Right atrium auricular region (tissue), 2 donors: Measurements from ENCODE around the gene PLD1. TPM values are rescaled to one million over a fixed set of nuclear protein-coding genes. Genes with fewer than 3 reads are reported as not detected.
"Not testable (repeated sequence)": the region's sequence is repeated elsewhere in the genome, so short reads cannot be mapped to it uniquely, and the experiment has no call there.

ENCODE experiments used
- DNase-seq: peaks from one replicate; pipeline ENCODE4 v3.0.0-alpha.2; 2019; ENCODE audit warnings: low spot score
- H3K27ac ChIP-seq, 2 donors: fragments of 200-600 bp; sonication (generic); 1 replicate in 1 of 2; 2 replicates in 1 of 2; pipeline ENCODE4 v1.5.1; 2016 to 2019
- H3K27me3 ChIP-seq, 2 donors: fragments of 200-600 bp; sonication (generic); one replicate each; pipeline versions ENCODE4 v1.5.1 to v1.6.0; 2017 to 2019
- H3K36me3 ChIP-seq: fragments of 200-600 bp; sonication (generic); one replicate; pipeline ENCODE4 v1.5.1; 2016
- H3K4me1 ChIP-seq, 2 donors: fragments of 200-600 bp; sonication (generic); one replicate each; pipeline versions ENCODE4 v1.5.1 to v1.6.0; 2017 to 2019
- H3K4me3 ChIP-seq, 2 donors: fragments of 200-600 bp; sonication (generic); 1 replicate in 1 of 2; 2 replicates in 1 of 2; pipeline ENCODE4 v1.5.1; 2017 to 2019; ENCODE audit warnings: mild to moderate bottlenecking in 1 of 2, moderate library complexity in 1 of 2
- H3K9me3 ChIP-seq, 2 donors: fragments of 200-600 bp; sonication (generic); one replicate each; pipeline ENCODE4 v1.5.1; 2019
- total RNA-seq, 2 donors: library from RNA; depleted of rRNA; stranded (reverse); fragments of >200 nt; gene quantifications; one replicate each; pipeline ENCODE4 v1.1.0, GENCODE V29; 2016
- TF ChIP-seq, protein P1 (sequence below), 2 donors: fragments of 200-600 bp; sonication (generic); IDR thresholded peaks; one replicate each; pipeline ENCODE4 v1.5.1; 2019; ENCODE audit warnings: antibody characterized with exemption in 2 of 2

Gene PLD1
- total RNA-seq, 2 donors from 2014 or later = 64.5 to 111 TPM

DNA sequence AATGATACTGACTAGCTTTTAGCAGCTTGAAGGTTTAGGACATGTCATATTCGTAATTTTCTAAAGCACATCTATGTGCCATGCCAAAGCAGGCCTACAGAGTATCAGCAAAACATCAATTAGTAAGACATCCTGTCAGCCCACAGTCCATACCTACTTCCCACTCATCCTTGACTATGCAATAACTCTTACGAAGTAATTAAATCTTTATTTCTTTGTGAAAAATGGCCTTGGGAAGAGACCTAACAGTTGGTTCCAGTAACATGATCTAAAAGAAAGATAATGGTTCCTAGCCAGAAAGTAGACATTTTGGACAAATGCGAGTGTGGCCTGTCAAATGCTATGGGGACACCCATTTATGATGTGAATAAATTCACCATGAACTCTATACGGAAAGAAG lies 177.5 kb downstream of the PLD1 start:
- Histone ChIP-seq H3K27me3 (no peaks in the 10 kb centered on the region), H3K4me1 (no peaks in the 10 kb centered on the region), H3K36me3 (peaks cover 10% of the 10 kb centered on the region), H3K27ac (no peak overlapping the region), H3K4me3 (no peak overlapping the region), H3K9me3 (no peaks in the 10 kb centered on the region)
- no peak for DNase-seq
- TF ChIP-seq, protein P1, sequence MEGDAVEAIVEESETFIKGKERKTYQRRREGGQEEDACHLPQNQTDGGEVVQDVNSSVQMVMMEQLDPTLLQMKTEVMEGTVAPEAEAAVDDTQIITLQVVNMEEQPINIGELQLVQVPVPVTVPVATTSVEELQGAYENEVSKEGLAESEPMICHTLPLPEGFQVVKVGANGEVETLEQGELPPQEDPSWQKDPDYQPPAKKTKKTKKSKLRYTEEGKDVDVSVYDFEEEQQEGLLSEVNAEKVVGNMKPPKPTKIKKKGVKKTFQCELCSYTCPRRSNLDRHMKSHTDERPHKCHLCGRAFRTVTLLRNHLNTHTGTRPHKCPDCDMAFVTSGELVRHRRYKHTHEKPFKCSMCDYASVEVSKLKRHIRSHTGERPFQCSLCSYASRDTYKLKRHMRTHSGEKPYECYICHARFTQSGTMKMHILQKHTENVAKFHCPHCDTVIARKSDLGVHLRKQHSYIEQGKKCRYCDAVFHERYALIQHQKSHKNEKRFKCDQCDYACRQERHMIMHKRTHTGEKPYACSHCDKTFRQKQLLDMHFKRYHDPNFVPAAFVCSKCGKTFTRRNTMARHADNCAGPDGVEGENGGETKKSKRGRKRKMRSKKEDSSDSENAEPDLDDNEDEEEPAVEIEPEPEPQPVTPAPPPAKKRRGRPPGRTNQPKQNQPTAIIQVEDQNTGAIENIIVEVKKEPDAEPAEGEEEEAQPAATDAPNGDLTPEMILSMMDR (IDR thresholded peaks at IDR 0.05) = no peak

DNA sequence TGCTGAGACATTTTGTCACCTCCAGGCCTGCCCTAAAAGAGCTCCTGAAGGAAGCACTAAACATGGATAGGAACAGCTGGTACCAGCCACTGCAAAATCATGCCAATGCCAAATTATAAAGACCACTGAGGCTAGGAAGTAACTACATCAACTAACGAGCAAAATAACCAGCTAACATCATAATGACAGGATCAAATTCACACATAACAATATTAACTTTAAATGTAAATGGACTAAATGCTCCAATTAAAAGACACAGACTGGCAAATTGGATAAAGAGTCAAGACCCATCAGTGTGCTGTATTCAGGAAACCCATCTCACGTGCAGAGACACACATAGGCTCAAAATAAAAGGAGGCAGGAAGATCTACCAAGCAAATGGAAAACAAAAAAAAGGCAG lies 183.5 kb downstream of the PLD1 start:
- not testable (repeated sequence) for H3K9me3 ChIP-seq, H3K27me3 ChIP-seq, H3K4me1 ChIP-seq, H3K27ac ChIP-seq, DNase-seq, H3K4me3 ChIP-seq, H3K36me3 ChIP-seq

DNA sequence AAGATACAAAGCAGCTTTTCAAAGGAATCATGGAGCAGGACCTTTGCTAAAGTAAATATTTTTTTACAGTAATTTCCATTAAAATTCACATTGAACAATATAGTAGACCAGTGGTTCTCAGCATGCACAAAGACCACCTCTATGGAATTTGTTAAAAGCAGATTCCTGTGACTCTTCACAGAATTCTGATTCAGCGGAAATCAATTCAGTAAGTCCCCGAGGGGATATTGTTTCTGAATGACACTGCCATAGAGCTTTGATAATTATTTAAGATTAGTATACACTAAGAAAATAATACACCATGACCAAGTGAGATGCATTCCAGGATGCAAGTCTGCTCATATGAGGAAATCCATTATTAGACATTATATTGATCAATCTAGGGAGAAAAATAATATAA lies 188.2 kb downstream of the PLD1 start:
- Histone ChIP-seq H3K27ac (no peak overlapping the region), H3K4me3 (no peak overlapping the region), H3K27me3 (no peaks in the 10 kb centered on the region), H3K36me3 (peaks cover 4% of the 10 kb centered on the region), H3K9me3 (no peaks in the 10 kb centered on the region), H3K4me1 (peaks cover 0 to 8% of the 10 kb centered on the region in 2 donors)
- no peak for DNase-seq
- TF ChIP-seq, protein P1 (IDR thresholded peaks at IDR 0.05) = no peak

DNA sequence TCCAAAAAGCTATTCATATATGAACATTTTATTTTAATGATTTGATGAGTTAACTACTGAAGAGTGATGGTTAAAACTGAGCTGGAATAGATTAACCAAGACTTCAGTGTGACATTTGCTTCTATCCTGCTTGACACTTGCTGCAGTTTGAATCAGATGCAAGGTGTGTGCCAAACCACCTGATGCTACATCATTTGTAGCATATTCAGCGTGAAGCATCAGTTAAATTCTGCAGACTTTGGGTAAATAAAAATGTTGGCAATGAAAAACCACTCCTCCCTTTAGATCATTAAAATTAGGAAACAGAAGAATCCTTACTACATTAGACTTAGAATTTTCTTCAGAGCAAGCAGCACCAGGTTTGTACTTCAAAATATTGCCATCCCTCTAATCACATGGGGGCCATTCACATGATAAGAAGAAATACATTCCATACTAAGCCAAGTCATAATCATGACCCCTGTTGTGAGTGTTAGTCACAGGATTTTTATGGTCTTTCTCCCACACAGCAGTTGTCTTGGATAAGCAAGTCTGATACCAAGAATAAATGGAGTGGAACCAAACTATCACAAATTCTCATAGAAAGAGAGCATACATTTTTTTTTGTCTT lies 189.4 kb downstream of the PLD1 start:
- DNase-seq = no peak
- H3K9me3 ChIP-seq = no peaks in the 10 kb centered on the region
- H3K4me1 ChIP-seq = peaks cover 0 to 8% of the 10 kb centered on the region in 2 donors
- peaks cover 5% of the 10 kb centered on the region for H3K36me3 ChIP-seq
- no peak overlapping the region for H3K27ac ChIP-seq
- TF ChIP-seq, protein P1 (IDR thresholded peaks at IDR 0.05) = no peak
- no peaks in the 10 kb centered on the region for H3K27me3 ChIP-seq
- H3K4me3 ChIP-seq = no peak overlapping the region

DNA sequence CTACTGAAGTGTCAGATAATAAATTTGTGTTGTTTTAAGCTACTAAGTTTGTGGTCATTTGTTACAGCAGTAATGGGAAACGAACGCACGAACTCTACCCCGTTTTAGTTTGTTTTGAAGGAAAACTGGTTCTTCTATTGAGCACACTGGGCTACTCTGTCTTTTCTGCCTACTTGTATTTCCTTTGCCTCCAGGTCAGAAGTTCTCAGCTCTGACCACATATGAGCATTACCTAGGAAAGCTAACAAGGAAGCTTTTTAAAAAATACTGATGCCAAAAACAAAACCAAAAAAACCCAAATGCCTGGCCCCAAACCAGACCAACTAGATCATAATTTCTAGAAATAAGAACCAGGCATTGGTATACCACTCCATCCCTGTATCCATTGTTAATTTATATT lies 193.5 kb downstream of the PLD1 start:
- H3K4me1 ChIP-seq = peaks cover 0 to 8% of the 10 kb centered on the region in 2 donors
- H3K27me3 ChIP-seq = no peaks in the 10 kb centered on the region
- peaks cover 17% of the 10 kb centered on the region for H3K36me3 ChIP-seq
- no peaks in the 10 kb centered on the region for H3K9me3 ChIP-seq
- H3K4me3 ChIP-seq = no peak overlapping the region
- no peak overlapping the region for H3K27ac ChIP-seq
- TF ChIP-seq, protein P1 (IDR thresholded peaks at IDR 0.05) = no peak
- DNase-seq = no peak

DNA sequence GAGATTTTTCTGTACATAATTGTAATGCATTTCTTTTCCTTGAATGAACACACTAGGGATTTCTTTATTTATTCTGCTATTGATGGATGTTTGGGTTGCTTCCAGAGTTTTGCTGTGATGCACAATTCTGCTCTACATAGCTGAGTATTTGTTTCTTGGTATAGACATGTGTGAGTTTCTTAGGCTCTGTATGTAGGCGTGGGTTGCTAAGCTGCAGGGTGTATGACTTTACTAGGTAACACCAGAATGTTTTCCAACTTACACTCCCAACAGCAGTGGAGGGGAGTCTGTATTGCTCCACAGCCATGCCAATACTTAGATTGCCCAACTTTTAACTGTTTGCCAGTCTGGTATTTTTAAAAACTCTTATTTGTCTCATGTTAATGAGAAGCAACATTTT lies 194.6 kb downstream of the PLD1 start:
- H3K27ac ChIP-seq = no peak overlapping the region
- H3K36me3 ChIP-seq = peaks cover 28% of the 10 kb centered on the region
- no peaks in the 10 kb centered on the region for H3K27me3 ChIP-seq
- no peak for DNase-seq
- H3K9me3 ChIP-seq = no peaks in the 10 kb centered on the region
- peaks cover 0 to under 1% of the 10 kb centered on the region in 2 donors for H3K4me1 ChIP-seq
- TF ChIP-seq, protein P1 (IDR thresholded peaks at IDR 0.05) = no peak
- no peak overlapping the region for H3K4me3 ChIP-seq
